MM.1S (cell line): ENCODE data around the gene SPDYE2B.
"Not testable (repeated sequence)": the region's sequence is repeated elsewhere in the genome, so short reads cannot be mapped to it uniquely, and the experiment has no call there.

ENCODE experiments used
- EZH2 ChIP-seq: fragments of 300-600 bp; sonication (generic); optimal IDR thresholded peaks from 2 replicates; pipeline ENCODE3; 2017; ENCODE audit warnings: low read depth, mild to moderate bottlenecking, antibody characterized with exemption, low read length, mixed read lengths
- EZH2phosphoT487 ChIP-seq: fragments of 300-600 bp; sonication (generic); IDR thresholded peaks from 2 replicates; pipeline ENCODE4 v1.6.1; 2018; ENCODE audit warnings: antibody characterized with exemption, low read length
- TF ChIP-seq, protein P1 (sequence below): fragments of 300-600 bp; sonication (generic); IDR thresholded peaks from 2 replicates; pipeline ENCODE4 v1.5.1; 2016; ENCODE audit warnings: antibody characterized with exemption, low read length, mixed read lengths

GRCh38 chr7:102606848-102607247 is 43.3 kb upstream of the SPDYE2B start:
- TF ChIP-seq, protein P1, sequence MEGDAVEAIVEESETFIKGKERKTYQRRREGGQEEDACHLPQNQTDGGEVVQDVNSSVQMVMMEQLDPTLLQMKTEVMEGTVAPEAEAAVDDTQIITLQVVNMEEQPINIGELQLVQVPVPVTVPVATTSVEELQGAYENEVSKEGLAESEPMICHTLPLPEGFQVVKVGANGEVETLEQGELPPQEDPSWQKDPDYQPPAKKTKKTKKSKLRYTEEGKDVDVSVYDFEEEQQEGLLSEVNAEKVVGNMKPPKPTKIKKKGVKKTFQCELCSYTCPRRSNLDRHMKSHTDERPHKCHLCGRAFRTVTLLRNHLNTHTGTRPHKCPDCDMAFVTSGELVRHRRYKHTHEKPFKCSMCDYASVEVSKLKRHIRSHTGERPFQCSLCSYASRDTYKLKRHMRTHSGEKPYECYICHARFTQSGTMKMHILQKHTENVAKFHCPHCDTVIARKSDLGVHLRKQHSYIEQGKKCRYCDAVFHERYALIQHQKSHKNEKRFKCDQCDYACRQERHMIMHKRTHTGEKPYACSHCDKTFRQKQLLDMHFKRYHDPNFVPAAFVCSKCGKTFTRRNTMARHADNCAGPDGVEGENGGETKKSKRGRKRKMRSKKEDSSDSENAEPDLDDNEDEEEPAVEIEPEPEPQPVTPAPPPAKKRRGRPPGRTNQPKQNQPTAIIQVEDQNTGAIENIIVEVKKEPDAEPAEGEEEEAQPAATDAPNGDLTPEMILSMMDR = not testable (repeated sequence)
- TF ChIP-seq EZH2phosphoT487, EZH2: not testable (repeated sequence)
